Activated gamma-delta T cell (primary cell): ENCODE measurements around the gene DCHS1.

Experiments used
- DNase-seq: peaks from one replicate; lab custom pipeline; 2025; lab: John Stamatoyannopoulos, UW

DCHS1 gene

GRCh38 chr11:6587360-6587953 is 68.2 kb downstream of the DCHS1 start:
- no peak for DNase-seq

GRCh38 chr11:6586434-6587359 is 68.9 kb downstream of the DCHS1 start:
- DNase-seq = no peak

- no peak for DNase-seq
These were observed 71.1 kb downstream of the DCHS1 start for GRCh38 chr11:6584528-6584927.

- DNase-seq = no peak
These were observed 72.0 kb downstream of the DCHS1 start for GRCh38 chr11:6583584-6583983.

DNA sequence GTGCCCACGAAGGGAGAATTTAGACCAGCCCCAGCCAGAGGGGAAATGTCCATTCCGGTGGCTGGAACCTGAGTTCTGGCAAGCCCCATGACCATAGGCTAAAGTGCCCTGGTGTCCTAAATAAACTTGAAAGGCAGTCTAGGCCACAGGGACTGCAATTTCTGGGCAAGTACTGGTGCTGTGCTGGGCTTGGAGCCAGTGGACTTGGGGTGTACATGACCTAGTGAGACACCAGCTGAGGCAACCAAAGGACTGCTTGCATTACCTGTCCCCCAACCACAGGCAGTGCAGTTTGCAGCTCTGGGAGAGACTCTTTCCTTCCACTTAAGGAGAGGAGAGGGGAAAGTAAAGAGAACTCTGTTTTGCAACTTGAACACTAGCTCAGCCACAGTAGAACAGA is 75.9 kb downstream of the DCHS1 start:
- DNase-seq = no peak

DNA sequence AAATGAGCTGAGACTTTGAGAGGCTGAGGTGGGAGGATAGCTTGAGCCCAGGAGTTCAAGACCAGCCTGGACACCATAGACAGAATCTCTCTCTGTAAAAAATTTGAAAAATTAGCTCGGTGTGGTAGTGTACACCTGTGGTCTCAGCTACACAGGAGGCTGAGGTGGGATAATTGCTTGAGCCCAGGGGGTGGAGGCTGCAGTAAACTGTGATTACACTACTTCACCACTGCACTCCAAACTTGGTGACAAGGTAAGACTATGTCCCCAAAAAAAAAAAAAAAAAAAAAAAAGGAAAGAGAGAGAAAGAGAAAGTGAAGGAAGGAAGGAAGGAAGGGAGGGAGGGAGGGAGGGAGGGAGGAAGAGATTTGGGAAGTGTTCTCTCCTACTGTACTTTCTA is 77.5 kb downstream of the DCHS1 start:
- no peak for DNase-seq

- DNase-seq = no peak
These were observed 78.9 kb downstream of the DCHS1 start for GRCh38 chr11:6576471-6577373.

DNA sequence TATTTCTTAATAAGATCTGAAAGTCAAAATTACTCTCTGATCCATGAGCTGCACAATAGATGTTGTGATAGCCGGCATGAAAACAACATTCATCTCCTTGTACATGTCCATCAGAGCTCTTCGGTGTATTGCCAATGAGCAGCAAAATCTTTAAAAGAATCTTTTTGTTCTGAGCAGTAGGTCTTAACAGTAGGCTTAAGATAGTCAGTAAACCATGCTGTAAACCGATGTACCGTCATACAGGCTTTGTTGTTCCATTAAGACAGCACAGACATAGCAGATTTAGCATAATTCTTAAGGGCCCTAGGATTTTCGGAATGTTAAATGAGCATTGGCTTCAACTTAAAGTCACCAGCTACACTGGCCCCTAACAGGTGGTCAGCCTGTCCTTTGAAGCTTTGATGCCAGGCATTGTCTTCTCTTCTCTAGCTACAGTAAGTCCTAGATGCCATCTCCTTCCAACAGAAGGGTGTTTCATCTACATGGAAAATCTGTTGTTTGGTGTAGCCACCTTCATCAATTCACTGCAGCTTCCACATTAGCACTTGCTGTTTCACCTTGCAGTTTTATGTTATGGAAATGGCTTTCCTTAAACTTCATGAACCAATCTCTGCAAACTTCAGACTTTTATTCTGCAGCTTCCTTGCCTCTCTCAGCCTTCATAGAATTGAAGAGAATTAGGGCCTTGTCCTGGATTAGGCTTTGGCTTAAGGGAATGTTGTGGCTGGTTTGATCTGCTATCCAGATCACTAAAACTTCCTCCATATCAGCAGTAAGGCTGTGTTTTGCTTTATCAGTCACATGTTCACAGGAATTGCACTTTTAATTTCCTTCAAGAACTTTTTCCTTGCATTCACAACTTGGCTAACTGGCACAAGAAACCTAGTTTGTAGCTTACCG is 80.5 kb downstream of the DCHS1 start:
- DNase-seq = no peak

DNA sequence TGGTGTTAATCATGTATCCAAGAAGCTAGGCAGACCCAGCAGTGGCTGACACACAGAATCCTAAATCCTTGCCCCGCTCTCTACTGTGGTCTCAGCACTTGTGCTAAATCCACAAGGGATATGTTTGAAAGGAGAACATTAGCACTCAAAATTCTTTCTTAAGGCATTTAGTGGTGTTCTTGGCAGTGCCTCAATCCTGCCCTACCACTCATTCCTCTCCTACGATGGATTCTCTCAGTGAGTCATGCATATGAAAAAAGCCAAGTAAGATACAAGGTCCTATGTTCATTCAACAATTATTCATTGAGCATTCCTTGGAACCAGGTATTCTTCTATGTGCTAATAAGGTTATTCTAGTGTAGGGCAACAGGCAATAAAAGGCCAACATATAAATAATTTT is 83.4 kb downstream of the DCHS1 start:
- DNase-seq = no peak

- DNase-seq = no peak
These were observed 84.1 kb downstream of the DCHS1 start for GRCh38 chr11:6571434-6572008.
